Gastrocnemius medialis (tissue), 4 donors: Measurements from ENCODE around the gene RTEL1.

Experiments used
- POLR2A ChIP-seq, 2 donors: fragments of 450-650 bp; IDR thresholded peaks; one replicate each; pipeline ENCODE4 v1.6.1; 2017; ENCODE audit warnings: antibody characterized with exemption in 2 of 2, mild to moderate bottlenecking in 2 of 2, moderate library complexity in 2 of 2
- TF ChIP-seq, protein P1 (sequence below), 5 experiments: fragments of 450-650 bp in 3 of 5; fragments of 200-600 bp in 2 of 5; sonication (generic) in 2 of 5; IDR thresholded peaks in 4 of 5; conservative IDR thresholded peaks in 1 of 5; 1 replicate in 4 of 5; 2 replicates in 1 of 5; pipeline ENCODE4 v1.5.1; 2016 to 2019; ENCODE audit warnings: antibody characterized with exemption in 5 of 5, mild to moderate bottlenecking in 3 of 5, moderate library complexity in 3 of 5

DNA sequence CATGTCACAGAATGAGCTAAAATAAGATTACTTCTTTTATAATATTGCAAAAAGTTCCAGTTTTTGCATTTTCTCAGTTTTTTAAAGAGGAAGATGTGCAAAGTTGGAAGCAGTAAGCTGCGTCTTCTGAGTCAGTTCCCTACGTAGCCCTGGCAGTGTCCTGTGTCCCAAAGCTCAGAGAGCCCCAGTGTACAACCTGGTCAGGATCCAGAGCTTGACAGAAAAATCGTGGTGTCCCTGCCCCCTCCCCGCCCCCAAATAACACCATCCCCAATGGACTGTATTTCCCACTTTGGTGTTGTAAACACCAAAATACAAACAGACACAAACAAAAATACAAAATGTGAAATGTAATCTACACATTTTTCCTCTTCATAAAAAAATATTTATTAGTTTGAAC lies 86.0 kb downstream of the RTEL1 start:
- TF ChIP-seq, protein P1, sequence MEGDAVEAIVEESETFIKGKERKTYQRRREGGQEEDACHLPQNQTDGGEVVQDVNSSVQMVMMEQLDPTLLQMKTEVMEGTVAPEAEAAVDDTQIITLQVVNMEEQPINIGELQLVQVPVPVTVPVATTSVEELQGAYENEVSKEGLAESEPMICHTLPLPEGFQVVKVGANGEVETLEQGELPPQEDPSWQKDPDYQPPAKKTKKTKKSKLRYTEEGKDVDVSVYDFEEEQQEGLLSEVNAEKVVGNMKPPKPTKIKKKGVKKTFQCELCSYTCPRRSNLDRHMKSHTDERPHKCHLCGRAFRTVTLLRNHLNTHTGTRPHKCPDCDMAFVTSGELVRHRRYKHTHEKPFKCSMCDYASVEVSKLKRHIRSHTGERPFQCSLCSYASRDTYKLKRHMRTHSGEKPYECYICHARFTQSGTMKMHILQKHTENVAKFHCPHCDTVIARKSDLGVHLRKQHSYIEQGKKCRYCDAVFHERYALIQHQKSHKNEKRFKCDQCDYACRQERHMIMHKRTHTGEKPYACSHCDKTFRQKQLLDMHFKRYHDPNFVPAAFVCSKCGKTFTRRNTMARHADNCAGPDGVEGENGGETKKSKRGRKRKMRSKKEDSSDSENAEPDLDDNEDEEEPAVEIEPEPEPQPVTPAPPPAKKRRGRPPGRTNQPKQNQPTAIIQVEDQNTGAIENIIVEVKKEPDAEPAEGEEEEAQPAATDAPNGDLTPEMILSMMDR (IDR thresholded peaks at IDR 0.05 in 4 of 5, conservative IDR thresholded peaks at IDR 0.05 in 1 of 5), result no peak
- no peak for TF ChIP-seq POLR2A (IDR thresholded peaks at IDR 0.05)
